GM21723 (cell line): ENCODE measurements around the gene PPIL6.
"Not testable (repeated sequence)": the region's sequence is repeated elsewhere in the genome, so short reads cannot be mapped to it uniquely, and the experiment has no call there.

ENCODE experiments used
- ATAC-seq: cut with Tn5 transposase; IDR thresholded peaks from one replicate; pipeline ENCODE4 v1.9.1; 2021; ENCODE audit warnings: mild to moderate bottlenecking, moderate library complexity; ENCODE audit not compliant: unreplicated experiment

The PPIL6 gene

GRCh38 chr6:109369728-109370127 is 70.7 kb downstream of the PPIL6 start:
- no peak for ATAC-seq

GRCh38 chr6:109364382-109365078 is 75.9 kb downstream of the PPIL6 start:
- not testable (repeated sequence) for ATAC-seq

GRCh38 chr6:109363753-109364152 is 76.7 kb downstream of the PPIL6 start:
- no peak for ATAC-seq

- ATAC-seq = no peak
Observed at GRCh38 chr6:109362102-109362884, 78.1 kb downstream of the PPIL6 start.

GRCh38 chr6:109360791-109361190 is 79.6 kb downstream of the PPIL6 start:
- no peak for ATAC-seq

- ATAC-seq = no peak
Observed at GRCh38 chr6:109360281-109360680, 80.1 kb downstream of the PPIL6 start.

- ATAC-seq = no peak
Observed at GRCh38 chr6:109359248-109359647, 81.2 kb downstream of the PPIL6 start.

GRCh38 chr6:109358204-109358603 is 82.2 kb downstream of the PPIL6 start:
- ATAC-seq = no peak

- no peak for ATAC-seq
Observed at GRCh38 chr6:109356237-109356636, 84.2 kb downstream of the PPIL6 start.

GRCh38 chr6:109351231-109352130 is 88.9 kb downstream of the PPIL6 start:
- ATAC-seq = no peak

- ATAC-seq = no peak
Observed at GRCh38 chr6:109349419-109349987, 90.9 kb downstream of the PPIL6 start.

GRCh38 chr6:109348226-109348625 is 92.2 kb downstream of the PPIL6 start:
- ATAC-seq = no peak

GRCh38 chr6:109347779-109348178 is 92.6 kb downstream of the PPIL6 start:
- no peak for ATAC-seq

GRCh38 chr6:109345986-109346385 is 94.4 kb downstream of the PPIL6 start:
- no peak for ATAC-seq

- no peak for ATAC-seq
Observed at GRCh38 chr6:109344226-109344625, 96.2 kb downstream of the PPIL6 start.

GRCh38 chr6:109343518-109343917 is 96.9 kb downstream of the PPIL6 start:
- ATAC-seq = no peak

GRCh38 chr6:109342911-109343310 is 97.5 kb downstream of the PPIL6 start:
- ATAC-seq = no peak

- no peak for ATAC-seq
Observed at GRCh38 chr6:109342506-109342905, 97.9 kb downstream of the PPIL6 start.

GRCh38 chr6:109340811-109341210 is 99.6 kb downstream of the PPIL6 start:
- ATAC-seq = no peak
